Panc1 (cell line): ENCODE measurements around the gene KCNMA1. TPM values are rescaled to one million over a fixed set of nuclear protein-coding genes. Genes with fewer than 3 reads are reported as not detected.

ENCODE experiments used
- ATAC-seq: fragments of 200-7000 bp; cut with Tn5 transposase; 2 replicates; pipeline ENCODE4 v1.9.1; 2020; ENCODE audit warnings: mild to moderate bottlenecking, moderate library complexity
- BruUV-seq: library from RNA; stranded (reverse); fragments of 400-500 nt; replicated peaks from 2 replicates; lab custom pipeline; 2021; lab: Mats Ljungman, UMichigan
- CTCF ChIA-PET: fragments of 300-600 bp; sonication (Branson Sonifier 250); formaldehyde crosslinking; loops from one replicate; lab custom pipeline; 2022; ENCODE audit warnings: antibody characterized with exemption; lab: Charles Lee
- POLR2A ChIA-PET: fragments of 300-600 bp; sonication (Branson Sonifier 250); formaldehyde crosslinking; loops from one replicate; lab custom pipeline; 2022; ENCODE audit warnings: antibody characterized with exemption; lab: Charles Lee
- DNase-seq: peaks from one replicate; pipeline ENCODE4 v3.0.0-alpha.2; 2010; ENCODE audit warnings: low read depth, low spot score
- H3K27ac ChIP-seq: 2 replicates; pipeline ENCODE4 v1.5.1; 2011; ENCODE audit warnings: mild to moderate bottlenecking, low read length, inconsistent platforms
- H3K27me3 ChIP-seq: fragments of 200-500 bp; sonication (Bioruptor generic); 2 replicates; pipeline ENCODE4 v1.6.0; 2014; ENCODE audit warnings: low read length, inconsistent platforms; ENCODE audit not compliant: control insufficient read depth, insufficient read depth
- H3K36me3 ChIP-seq: fragments of 200-500 bp; sonication (Bioruptor generic); 2 replicates; pipeline ENCODE4 v1.5.1; 2014; ENCODE audit warnings: inconsistent platforms, mild to moderate bottlenecking, low read length, moderate library complexity; ENCODE audit not compliant: control insufficient read depth, insufficient read depth
- H3K4me1 ChIP-seq: 2 replicates; pipeline ENCODE4 v1.5.1; 2011; ENCODE audit warnings: inconsistent platforms, mild to moderate bottlenecking, low read length, moderate library complexity; ENCODE audit not compliant: control insufficient read depth, insufficient read depth
- H3K4me3 ChIP-seq, 2 experiments: 2 replicates each; pipeline ENCODE4 v1.5.1; 2011 to 2012; ENCODE audit warnings: low read depth in 2 of 2, low read length in 2 of 2, mild to moderate bottlenecking in 2 of 2, inconsistent platforms in 1 of 2, moderate library complexity in 1 of 2
- H3K9me3 ChIP-seq: fragments of 200-500 bp; sonication (Bioruptor generic); 2 replicates; pipeline ENCODE4 v1.5.1; 2014; ENCODE audit warnings: low read depth, mild to moderate bottlenecking, inconsistent platforms, low read length, moderate library complexity; ENCODE audit not compliant: control insufficient read depth, insufficient read depth
- CTCF ChIP-seq: fragments of 450-650 bp; IDR thresholded peaks from 2 replicates; pipeline ENCODE4 v1.5.1; 2017; ENCODE audit warnings: mild to moderate bottlenecking
- POLR2AphosphoS5 ChIP-seq: IDR thresholded peaks from 2 replicates; pipeline ENCODE4 v1.6.1; 2012; ENCODE audit warnings: mild to moderate bottlenecking, low read depth, low read length, moderate library complexity
- REST ChIP-seq, 2 experiments: IDR thresholded peaks; 2 replicates each; pipeline ENCODE4 v1.6.1; 2011 to 2012; ENCODE audit warnings: low read depth in 2 of 2, control low read depth in 1 of 2, low read length in 1 of 2, mild to moderate bottlenecking in 1 of 2, moderate library complexity in 1 of 2; ENCODE audit not compliant: insufficient read depth in 1 of 2
- SIN3A ChIP-seq: IDR thresholded peaks from 2 replicates; pipeline ENCODE4 v1.6.1; 2012; ENCODE audit warnings: low read depth, mild to moderate bottlenecking, low read length, moderate library complexity, borderline replicate concordance; ENCODE audit not compliant: insufficient read depth
- TCF7L2 ChIP-seq: IDR thresholded peaks from 2 replicates; pipeline ENCODE4 v1.6.1; 2011; ENCODE audit warnings: mild to moderate bottlenecking, low read depth, low read length, inconsistent platforms
- in situ Hi-C: cut with HindIII; loops from 2 replicates; pipeline ENCODE4 v1.10.0; 2016; ENCODE audit warnings: low sequenced_read_pairs, low pct_unique_long_range_greater_than_20kb
- intact Hi-C: fragments of 100-400 bp; cut with micrococcal nuclease; formaldehyde crosslinking; loops from one replicate; pipeline ENCODE4 v1.10.0; 2022; ENCODE audit not compliant: unreplicated experiment
- total RNA-seq: library from RNA; stranded (reverse); gene quantifications from one replicate; pipeline ENCODE4 v1.2.1, GENCODE V29; 2021; ENCODE audit not compliant: unreplicated experiment

Gene KCNMA1
- total RNA-seq, 1 experiment from 2014 or later, result 91.9 TPM

- ATAC-seq (no peak), DNase-seq (no peak)
- Histone ChIP-seq H3K4me3 (no peak overlapping the region), H3K9me3 (no peaks in the 10 kb centered on the region), H3K4me1 (no peaks in the 10 kb centered on the region), H3K36me3 (no peaks in the 10 kb centered on the region), H3K27me3 (no peaks in the 10 kb centered on the region), H3K27ac (no peak overlapping the region)
- in situ Hi-C loops (no loop called here), intact Hi-C loops (loop anchor here (5.0 kb wide), 2 partner anchors 142 to 392 kb away; no protein-coding TSS in a partner anchor)
- CTCF ChIA-PET, result no interaction called here
- BruUV-seq, result no TSS peak
- no peak for TF ChIP-seq POLR2AphosphoS5
- no peak for TF ChIP-seq TCF7L2
- no peak for TF ChIP-seq REST (IDR thresholded peaks at IDR 0.05; ENCODE audit: insufficient read depth in 1 of 2, low read depth in 2 of 2, low read length in 1 of 2)
- TF ChIP-seq SIN3A, result no peak
- TF ChIP-seq CTCF, result no peak
- POLR2A ChIA-PET, result no interaction called here
Observed at GRCh38 chr10:77249901-77250459, 387.6 kb downstream of the KCNMA1 start.

- in situ Hi-C loops (no loop called here), intact Hi-C loops (no loop called here)
- Histone ChIP-seq H3K27me3 (no peaks in the 10 kb centered on the region), H3K27ac (no peak overlapping the region), H3K4me1 (no peaks in the 10 kb centered on the region), H3K9me3 (no peaks in the 10 kb centered on the region), H3K36me3 (no peaks in the 10 kb centered on the region), H3K4me3 (no peak overlapping the region)
- DNase-seq, result no peak
- TF ChIP-seq CTCF, result no peak
- TF ChIP-seq SIN3A, result no peak
- ChIA-PET CTCF (no interaction called here), POLR2A (no interaction called here)
- no peak for ATAC-seq
- BruUV-seq, result no TSS peak
Observed at GRCh38 chr10:77248104-77248790, 389.4 kb downstream of the KCNMA1 start.
